Suppressor macrophage treated with lipopolysaccharide for 4 hours (primary cell): ENCODE results near the gene C6orf132.
"Not testable (repeated sequence)": the region's sequence is repeated elsewhere in the genome, so short reads cannot be mapped to it uniquely, and the experiment has no call there.

Experiments
- DNase-seq: peaks from one replicate; pipeline ENCODE4 v3.0.0-alpha.2; 2020

C6orf132 gene

GRCh38 chr6:42158631-42159030 lies 16.2 kb upstream of the C6orf132 start:
- no peak for DNase-seq

- DNase-seq: no peak
These were observed 15.6 kb upstream of the C6orf132 start for GRCh38 chr6:42158011-42158410.

- DNase-seq: no peak
These were observed 14.2 kb upstream of the C6orf132 start for GRCh38 chr6:42156638-42157037.

- DNase-seq: no peak
These were observed 12.9 kb upstream of the C6orf132 start for GRCh38 chr6:42155293-42155692.

GRCh38 chr6:42154461-42155209 lies 12.2 kb upstream of the C6orf132 start:
- no peak for DNase-seq

- DNase-seq: no peak
These were observed 11.5 kb upstream of the C6orf132 start for GRCh38 chr6:42153921-42154320.

- DNase-seq: not testable (repeated sequence)
These were observed 10.3 kb upstream of the C6orf132 start for GRCh38 chr6:42152528-42153213.

- no peak for DNase-seq
These were observed 9.6 kb upstream of the C6orf132 start for GRCh38 chr6:42152024-42152423.

GRCh38 chr6:42150254-42150653 lies 7.8 kb upstream of the C6orf132 start:
- DNase-seq: no peak

GRCh38 chr6:42148058-42148457 lies 5.6 kb upstream of the C6orf132 start:
- DNase-seq: no peak

- no peak for DNase-seq
These were observed 4.7 kb upstream of the C6orf132 start for GRCh38 chr6:42147138-42147562.

- no peak for DNase-seq
These were observed 760 bp downstream of the C6orf132 start for GRCh38 chr6:42141603-42142117.

- no peak for DNase-seq
These were observed 1.4 kb downstream of the C6orf132 start for GRCh38 chr6:42140756-42141602.

GRCh38 chr6:42140032-42140431 lies 2.4 kb downstream of the C6orf132 start:
- peak; percentile 73 for DNase-seq

- DNase-seq: no peak
These were observed 3.5 kb downstream of the C6orf132 start for GRCh38 chr6:42138630-42139619.

GRCh38 chr6:42138190-42138589 lies 4.2 kb downstream of the C6orf132 start:
- no peak for DNase-seq

- DNase-seq: no peak
These were observed 5.1 kb downstream of the C6orf132 start for GRCh38 chr6:42137194-42137753.

- DNase-seq: peak; percentile 29
These were observed 5.8 kb downstream of the C6orf132 start for GRCh38 chr6:42136508-42137193.

GRCh38 chr6:42135722-42136121 lies 6.7 kb downstream of the C6orf132 start:
- no peak for DNase-seq

GRCh38 chr6:42135161-42135560 lies 7.3 kb downstream of the C6orf132 start:
- DNase-seq: no peak

GRCh38 chr6:42133926-42134325 lies 8.5 kb downstream of the C6orf132 start:
- DNase-seq: no peak
